SK-N-SH (cell line): ENCODE results near the gene CLN6. TPM values are rescaled to one million over a fixed set of nuclear protein-coding genes. Genes with fewer than 3 reads are reported as not detected.
"Not testable (repeated sequence)": the region's sequence is repeated elsewhere in the genome, so short reads cannot be mapped to it uniquely, and the experiment has no call there.

Experiments
- CTCF ChIA-PET: fragments of 300-600, 350-600 bp; formaldehyde crosslinking; extraction: SDS; loops from one replicate; lab custom pipeline; 2021; lab: Yijun Ruan, JAX
- POLR2A ChIA-PET: fragments of 350-600 bp; sonication (Branson Sonifier 250); formaldehyde crosslinking; extraction: SDS; loops from one replicate; lab custom pipeline; 2020; ENCODE audit warnings: antibody characterized with exemption, inconsistent platforms; lab: Yijun Ruan, JAX
- DNase-seq: peaks from one replicate; pipeline ENCODE4 v3.0.0; 2012
- H2AFZ ChIP-seq: fragments of 200-600 bp; sonication (generic); 2 replicates; pipeline ENCODE4 v1.8.1; 2016; ENCODE audit warnings: antibody characterized with exemption, mild to moderate bottlenecking, low read depth
- H3F3A ChIP-seq: fragments of 200-600 bp; sonication (generic); replicated peaks from 2 replicates; pipeline ENCODE3; 2016; ENCODE audit warnings: antibody characterized with exemption, mild to moderate bottlenecking; ENCODE audit not compliant: insufficient read depth
- H3K27ac ChIP-seq, 2 experiments: fragments of 200-500 bp in 1 of 2; fragments of 200-600 bp in 1 of 2; sonication (Bioruptor generic) in 1 of 2; sonication (generic), shearing (Covaris generic) in 1 of 2; 2 replicates each; pipeline versions ENCODE4 v1.5.1 to v1.6.1; 2014 to 2016; ENCODE audit warnings: low read depth in 2 of 2, inconsistent platforms in 1 of 2, low read length in 1 of 2, mild to moderate bottlenecking in 1 of 2, mixed read lengths in 1 of 2
- H3K27me3 ChIP-seq: fragments of 200-600 bp; sonication (generic), shearing (Covaris generic); 2 replicates; pipeline ENCODE4 v1.6.1; 2016; ENCODE audit warnings: mixed run types; ENCODE audit not compliant: insufficient read depth
- H3K36me3 ChIP-seq, 2 experiments: fragments of 200-500 bp in 1 of 2; fragments of 200-600 bp in 1 of 2; sonication (Bioruptor generic) in 1 of 2; sonication (generic) in 1 of 2; replicated peaks in 1 of 2; 2 replicates each; pipeline versions ENCODE3 to v1.5.1; 2014 to 2016; ENCODE audit warnings: low read length in 1 of 2, mild to moderate bottlenecking in 1 of 2; ENCODE audit not compliant: insufficient read depth in 2 of 2, control insufficient read depth in 1 of 2
- H3K4me1 ChIP-seq, 2 experiments: fragments of 200-500 bp in 1 of 2; fragments of 200-600 bp in 1 of 2; sonication (Bioruptor generic) in 1 of 2; sonication (generic), shearing (Covaris generic) in 1 of 2; 2 replicates each; pipeline versions ENCODE4 v1.5.1 to v1.6.1; 2014 to 2016; ENCODE audit warnings: low read depth in 1 of 2, low read length in 1 of 2, mixed run types in 1 of 2; ENCODE audit not compliant: insufficient read depth in 2 of 2, control insufficient read depth in 1 of 2
- H3K4me2 ChIP-seq: fragments of 200-600 bp; sonication (generic), shearing (Covaris generic); 2 replicates; pipeline ENCODE4 v1.6.1; 2017; ENCODE audit warnings: mixed run types
- H3K4me3 ChIP-seq, 2 experiments: fragments of 200-500 bp in 1 of 2; fragments of 200-600 bp in 1 of 2; sonication (Bioruptor generic) in 1 of 2; sonication (generic), shearing (Covaris generic) in 1 of 2; 2 replicates each; pipeline versions ENCODE4 v1.5.1 to v1.8.1; 2014 to 2016; ENCODE audit warnings: low read depth in 2 of 2, inconsistent platforms in 1 of 2, low read length in 1 of 2, mild to moderate bottlenecking in 1 of 2, mixed read lengths in 1 of 2, moderate library complexity in 1 of 2
- H3K79me2 ChIP-seq: fragments of 200-600 bp; sonication (generic); 2 replicates; pipeline ENCODE4 v1.8.1; 2017; ENCODE audit warnings: mild to moderate bottlenecking; ENCODE audit not compliant: insufficient read depth
- H3K9ac ChIP-seq: fragments of 200-600 bp; sonication (generic); 2 replicates; pipeline ENCODE4 v1.6.1; 2017; ENCODE audit warnings: mixed run types
- H3K9me2 ChIP-seq: fragments of 200-600 bp; sonication (generic); 2 replicates; pipeline ENCODE4 v1.6.1; 2017; ENCODE audit warnings: mixed run types
- H3K9me3 ChIP-seq: fragments of 200-600 bp; sonication (generic); 2 replicates; pipeline ENCODE4 v1.6.1; 2017; ENCODE audit warnings: mixed run types, mild to moderate bottlenecking, moderate library complexity
- H4K20me1 ChIP-seq: fragments of 200-600 bp; sonication (generic); 2 replicates; pipeline ENCODE4 v1.6.1; 2017; ENCODE audit warnings: mild to moderate bottlenecking, mixed run types; ENCODE audit not compliant: insufficient read depth
- ELF1 ChIP-seq: IDR thresholded peaks from 2 replicates; pipeline ENCODE4 v1.4.0; 2012
- EP300 ChIP-seq, 2 experiments: IDR thresholded peaks; 2 replicates each; pipeline versions ENCODE4 v1.4.0 to v1.6.1; 2012; ENCODE audit warnings: borderline replicate concordance in 1 of 2, low read depth in 1 of 2, low read length in 1 of 2
- EZH2phosphoT487 ChIP-seq: fragments of 200-600 bp; sonication (generic); IDR thresholded peaks from 2 replicates; pipeline ENCODE4 v1.6.1; 2017; ENCODE audit warnings: low read depth, mixed run types, mild to moderate bottlenecking, antibody characterized with exemption, moderate library complexity, borderline replicate concordance
- GATA2 ChIP-seq: sonication (generic); formaldehyde crosslinking; IDR thresholded peaks from 2 replicates; pipeline ENCODE4 v1.5.0; 2020; ENCODE audit warnings: mild to moderate bottlenecking, missing genetic modification reagents
- JUND ChIP-seq: IDR thresholded peaks from 2 replicates; pipeline ENCODE4 v1.4.0; 2012
- MEF2A ChIP-seq: IDR thresholded peaks from 2 replicates; pipeline ENCODE4 v1.4.0; 2012; ENCODE audit warnings: low read depth, borderline replicate concordance
- NRF1 ChIP-seq: IDR thresholded peaks from 2 replicates; pipeline ENCODE4 v1.6.1; 2012; ENCODE audit warnings: low read depth, mild to moderate bottlenecking, low read length
- TAF1 ChIP-seq: IDR thresholded peaks from 2 replicates; pipeline ENCODE4 v1.6.1; 2012; ENCODE audit warnings: low read depth, mild to moderate bottlenecking, low read length, moderate library complexity, borderline replicate concordance
- TCF12 ChIP-seq: IDR thresholded peaks from 2 replicates; pipeline ENCODE4 v1.4.0; 2012
- YY1 ChIP-seq: IDR thresholded peaks from 2 replicates; pipeline ENCODE4 v1.4.0; 2012; ENCODE audit warnings: low read depth, mild to moderate bottlenecking
- WGBS: methylation state at CpG from one replicate; pipeline ENCODE4 v1.1.6; 2017; ENCODE audit warnings: low lambda C conversion rate; 5-methylcytosine and 5-hydroxymethylcytosine counted together
- polyA plus RNA-seq, 3 experiments: library from polyadenylated mRNA; depleted of rRNA; stranded (reverse); fragments of >200 nt; gene quantifications; 2 replicates each; pipeline ENCODE4 v1.2.3, GENCODE V29; 2012

CLN6 gene
- polyA plus RNA-seq, 1 of the 3 experiments (the other 2 are of a cell fraction), result 27.5 TPM

DNA sequence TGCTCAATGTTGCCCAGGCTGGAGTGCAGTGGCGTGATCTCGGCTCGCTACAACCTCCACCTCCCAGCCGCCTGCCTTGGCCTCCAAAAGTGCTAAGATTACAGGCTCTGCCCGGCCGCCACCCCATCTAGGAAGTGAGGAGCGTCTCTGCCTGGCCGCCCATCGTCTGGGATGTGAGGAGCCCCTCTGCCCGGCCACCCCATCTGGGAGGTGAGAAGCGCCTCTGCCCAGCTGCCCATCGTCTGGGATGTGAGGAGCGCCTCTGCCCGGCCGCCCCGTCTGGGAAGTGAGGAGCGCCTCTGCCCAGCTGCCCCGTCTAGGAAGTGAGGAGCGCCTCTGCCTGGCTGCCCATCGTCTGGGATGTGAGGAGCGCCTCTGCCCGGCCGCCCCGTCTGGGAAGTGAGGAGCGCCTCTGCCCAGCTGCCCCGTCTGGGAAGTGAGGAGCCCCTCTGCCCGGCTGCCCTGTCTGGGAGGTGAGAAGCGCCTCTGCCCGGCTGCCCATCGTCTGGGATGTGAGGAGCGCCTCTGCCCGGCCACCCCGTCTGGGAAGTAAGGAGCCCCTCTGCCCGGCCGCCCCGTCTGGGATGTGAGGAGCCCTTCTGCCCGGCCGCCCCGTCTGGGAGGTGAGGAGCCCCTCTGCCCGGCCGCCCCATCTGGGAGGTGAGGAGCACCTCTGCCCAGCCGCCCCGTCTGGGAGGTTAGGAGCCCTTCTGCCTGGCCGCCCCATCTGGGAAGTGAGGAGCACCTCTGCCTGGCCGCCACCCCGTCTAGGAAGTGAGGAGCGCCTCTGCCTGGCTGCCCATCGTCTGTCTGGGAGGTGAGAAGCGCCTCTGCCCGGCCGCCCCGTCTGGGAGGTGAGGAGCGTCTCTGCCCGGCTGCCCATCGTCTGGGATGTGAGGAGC is 7.7 kb downstream of the CLN6 start:
- H2AFZ ChIP-seq, H3K4me1 ChIP-seq, H3F3A ChIP-seq, DNase-seq, H3K27ac ChIP-seq, H3K9me2 ChIP-seq, H3K27me3 ChIP-seq, POLR2A ChIA-PET, H3K4me3 ChIP-seq, H4K20me1 ChIP-seq, H3K9me3 ChIP-seq, H3K4me2 ChIP-seq, H3K9ac ChIP-seq: not testable (repeated sequence)
- H3K79me2 ChIP-seq, result peaks cover 69% of the 10 kb centered on the region
- peaks cover 5 to 12% of the 10 kb centered on the region in 2 experiments for H3K36me3 ChIP-seq
- 79% methylated on average over 10 of the region's 55 CpGs for WGBS
- CTCF ChIA-PET, result interaction anchor here (3.4 kb wide), 1 partner anchor 359 kb away, joined by 10 read pairs; no protein-coding TSS in a partner anchor

DNA sequence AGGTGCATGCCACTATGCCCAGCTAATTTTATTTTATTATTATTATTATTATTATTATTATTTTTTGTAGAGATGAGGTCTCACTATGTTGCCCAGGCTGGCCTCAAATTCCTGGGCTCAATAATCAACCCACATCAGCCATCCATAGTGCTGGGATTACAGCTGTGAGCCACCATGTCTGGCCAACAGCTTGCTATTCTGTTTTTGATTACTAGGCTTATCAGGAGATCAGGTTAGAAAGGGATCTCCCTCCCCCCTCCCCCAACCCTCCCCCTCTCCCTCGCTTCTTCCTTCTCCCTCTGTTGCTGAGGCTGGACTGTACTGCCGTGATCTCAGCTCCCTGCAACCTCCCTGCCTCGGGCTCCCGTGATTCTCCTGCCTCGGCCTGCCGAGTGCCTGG is 8.6 kb downstream of the CLN6 start:
- H3K4me2 ChIP-seq, result no peak overlapping the region
- peaks cover 62% of the 10 kb centered on the region for H3K79me2 ChIP-seq
- CTCF ChIA-PET, result interaction anchor here (1.8 to 3.4 kb wide), 3 partner anchors 9 to 358 kb away, joined by 7 to 23 read pairs (median 10); partner anchors contain the start of gene CLN6
- no peaks in the 10 kb centered on the region for H3K4me1 ChIP-seq
- TF ChIP-seq GATA2 (CRISPR knock-in tag), result 0 out of 2 replicates have a peak, but pooled peaks have one; percentile 21
- TF ChIP-seq EZH2phosphoT487, result no peak
- peak; percentile 47 for DNase-seq
- H3K9me2 ChIP-seq, result no peaks in the 10 kb centered on the region
- peaks cover 5 to 13% of the 10 kb centered on the region in 2 experiments for H3K36me3 ChIP-seq
- H2AFZ ChIP-seq, result no peak overlapping the region
- 95% methylated on average over 6 of the region's 6 CpGs for WGBS
- H3K27ac ChIP-seq, result no peak overlapping the region
- POLR2A ChIA-PET, result no interaction called here
- H3K9me3 ChIP-seq, result no peaks in the 10 kb centered on the region
- peaks cover 4% of the 10 kb centered on the region for H3F3A ChIP-seq
- H3K4me3 ChIP-seq, result no peak overlapping the region
- H4K20me1 ChIP-seq, result 0 out of 2 replicates have a peak, but pooled peaks cover 2% of the 10 kb centered on the region
- no peak overlapping the region for H3K9ac ChIP-seq
- no peaks in the 10 kb centered on the region for H3K27me3 ChIP-seq

DNA sequence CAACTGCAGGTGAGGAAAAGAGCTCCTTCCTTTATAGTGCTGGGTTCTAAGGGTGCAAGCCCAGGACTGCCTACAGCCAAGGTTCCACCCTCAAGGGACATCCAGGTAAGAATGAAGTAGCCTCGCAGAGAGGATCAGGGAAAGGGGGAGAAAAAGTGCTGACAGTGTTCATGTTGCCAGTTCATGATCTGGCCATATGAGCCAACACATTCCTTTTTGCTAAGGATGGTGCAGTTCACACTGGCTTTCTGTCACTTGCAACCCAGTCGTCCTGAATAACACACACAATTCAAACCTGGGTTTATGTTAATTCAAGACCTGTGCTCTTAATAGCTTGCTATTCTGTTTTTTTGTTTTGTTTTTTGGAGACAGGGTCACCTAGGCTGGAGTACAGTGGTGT is 9.0 kb downstream of the CLN6 start:
- H2AFZ ChIP-seq, result no peak overlapping the region
- TF ChIP-seq TAF1, result no peak
- no peak for TF ChIP-seq MEF2A
- TF ChIP-seq TCF12, result no peak
- TF ChIP-seq JUND, result no peak
- no peak for TF ChIP-seq ELF1
- no peak for TF ChIP-seq NRF1
- no peak for TF ChIP-seq EP300 (IDR thresholded peaks at IDR 0.05; ENCODE audit: borderline replicate concordance in 1 of 2, low read depth in 1 of 2, low read length in 1 of 2)
- no peak for TF ChIP-seq YY1
- TF ChIP-seq, all 33 proteins: peak for 0
- Histone ChIP-seq H3K9ac (no peak overlapping the region), H3K9me3 (no peaks in the 10 kb centered on the region), H3K27me3 (no peaks in the 10 kb centered on the region), H3K79me2 (peaks cover 57% of the 10 kb centered on the region), H3F3A (peaks cover 4% of the 10 kb centered on the region), H3K4me1 (no peaks in the 10 kb centered on the region), H3K9me2 (no peaks in the 10 kb centered on the region), H3K27ac (no peak overlapping the region), H4K20me1 (0 out of 2 replicates have a peak, but pooled peaks cover 2% of the 10 kb centered on the region), H3K4me2 (no peak overlapping the region), H3K4me3 (no peak overlapping the region), H3K36me3 (peaks cover 5 to 13% of the 10 kb centered on the region in 2 experiments)
- ChIA-PET POLR2A (no interaction called here), CTCF (interaction anchor here (1.8 to 3.4 kb wide), 3 partner anchors 10 to 358 kb away, joined by 7 to 23 read pairs (median 10); partner anchors contain the start of gene CLN6)
- no peak for DNase-seq
- 100% methylated on average over 2 of the region's 2 CpGs for WGBS
